Liver (tissue), 9 donors: ENCODE data around the gene ADGRV1. TPM values are rescaled to one million over a fixed set of nuclear protein-coding genes. Genes with fewer than 3 reads are reported as not detected.

Experiments used
- DNase-seq: peaks from one replicate; pipeline ENCODE4 v3.0.0-alpha.2; 2017; ENCODE audit warnings: low spot score
- H3K27ac ChIP-seq, 2 donors: one replicate each; pipeline ENCODE4 v1.7.0; 2013; ENCODE audit warnings: inconsistent platforms in 2 of 2, low read length in 2 of 2, control low read depth in 1 of 2, low read depth in 1 of 2, mild to moderate bottlenecking in 1 of 2
- H3K27me3 ChIP-seq, 4 donors: one replicate each; pipeline versions ENCODE4 v1.6.1 to v1.7.0; 2013; ENCODE audit warnings: low read length in 3 of 4, inconsistent platforms in 1 of 4, mild to moderate bottlenecking in 1 of 4, moderate library complexity in 1 of 4; ENCODE audit not compliant: control insufficient read depth in 4 of 4, insufficient read depth in 4 of 4
- H3K36me3 ChIP-seq, 4 donors: one replicate each; pipeline versions ENCODE4 v1.6.1 to v1.7.0; 2013; ENCODE audit warnings: low read length in 3 of 4, mild to moderate bottlenecking in 3 of 4, low read depth in 1 of 4, moderate library complexity in 1 of 4; ENCODE audit not compliant: control insufficient read depth in 4 of 4, insufficient read depth in 3 of 4
- H3K4me1 ChIP-seq, 4 donors: one replicate each; pipeline versions ENCODE4 v1.6.1 to v1.7.0; 2013; ENCODE audit warnings: low read length in 3 of 4, mild to moderate bottlenecking in 3 of 4, moderate library complexity in 1 of 4; ENCODE audit not compliant: control insufficient read depth in 4 of 4, insufficient read depth in 4 of 4
- H3K4me3 ChIP-seq, 3 donors: one replicate each; pipeline versions ENCODE4 v1.6.1 to v1.7.0; 2013; ENCODE audit warnings: low read length in 3 of 3, control low read depth in 1 of 3, low read depth in 1 of 3, mild to moderate bottlenecking in 1 of 3
- H3K9ac ChIP-seq, 2 donors: one replicate each; pipeline ENCODE4 v1.7.0; 2013; ENCODE audit warnings: low read length in 2 of 2, mild to moderate bottlenecking in 2 of 2, moderate library complexity in 2 of 2, control low read depth in 1 of 2, low read depth in 1 of 2
- H3K9me3 ChIP-seq, 4 donors: one replicate each; pipeline versions ENCODE4 v1.6.1 to v1.7.0; 2013; ENCODE audit warnings: low read length in 3 of 4; ENCODE audit not compliant: control insufficient read depth in 4 of 4
- ATF3 ChIP-seq: IDR thresholded peaks from 2 replicates; pipeline ENCODE4 v1.6.1; 2016; ENCODE audit warnings: antibody characterized with exemption
- EGR1 ChIP-seq, 2 donors: IDR thresholded peaks; 2 replicates each; pipeline ENCODE4 v1.6.1; 2016 to 2018; ENCODE audit warnings: antibody characterized with exemption in 2 of 2, low read depth in 2 of 2
- FOXA1 ChIP-seq: IDR thresholded peaks from 2 replicates; pipeline ENCODE4 v1.6.1; 2016; ENCODE audit warnings: antibody characterized with exemption
- GABPA ChIP-seq, 2 donors: IDR thresholded peaks in 1 of 2; conservative IDR thresholded peaks in 1 of 2; 2 replicates each; pipeline ENCODE4 v1.6.1; 2016; ENCODE audit warnings: antibody characterized with exemption in 2 of 2, mild to moderate bottlenecking in 1 of 2, moderate library complexity in 1 of 2
- HNF4G ChIP-seq: IDR thresholded peaks from 2 replicates; pipeline ENCODE4 v1.6.1; 2016; ENCODE audit warnings: antibody characterized with exemption
- JUND ChIP-seq, 2 donors: IDR thresholded peaks; 2 replicates each; pipeline ENCODE4 v1.6.1; 2016; ENCODE audit warnings: antibody characterized with exemption in 2 of 2
- MAX ChIP-seq: IDR thresholded peaks from 2 replicates; pipeline ENCODE4 v1.6.1; 2016; ENCODE audit warnings: antibody characterized with exemption
- NR2F2 ChIP-seq: IDR thresholded peaks from 2 replicates; pipeline ENCODE4 v1.6.1; 2016; ENCODE audit warnings: antibody characterized with exemption
- RXRA ChIP-seq, 2 donors: IDR thresholded peaks; 2 replicates each; pipeline ENCODE4 v1.6.1; 2017 to 2018; ENCODE audit warnings: antibody characterized with exemption in 2 of 2, mild to moderate bottlenecking in 1 of 2
- SP1 ChIP-seq: IDR thresholded peaks from 2 replicates; pipeline ENCODE4 v1.6.1; 2018; ENCODE audit warnings: antibody characterized with exemption, mild to moderate bottlenecking
- TAF1 ChIP-seq: conservative IDR thresholded peaks from 2 replicates; pipeline ENCODE4 v1.6.1; 2016; ENCODE audit warnings: antibody characterized with exemption, mild to moderate bottlenecking
- YY1 ChIP-seq: IDR thresholded peaks from 2 replicates; pipeline ENCODE4 v1.6.1; 2016; ENCODE audit warnings: antibody characterized with exemption, mild to moderate bottlenecking
- WGBS: extraction: QIAGEN DNeasy Blood & Tissue Kit; methylation state at CpG from one replicate; pipeline ENCODE4 v1.1.7; 2013; 5-methylcytosine and 5-hydroxymethylcytosine counted together
- polyA plus RNA-seq, 2 donors: library from polyadenylated mRNA; stranded (reverse) in 1 of 2; unstranded in 1 of 2; fragments of 200-250 nt in 1 of 2; fragments of >200 nt in 1 of 2; fragmentation: Nextera tagmentation in 1 of 2; extraction: Ambion mirVana in 1 of 2; gene quantifications; one replicate each; pipeline versions ENCODE4 v1.2.1 to v1.2.3, GENCODE V29; 2013 to 2015
- total RNA-seq, 2 donors: library from RNA; depleted of rRNA; stranded (reverse); fragments of >200 nt; gene quantifications; one replicate each; pipeline ENCODE4 v1.2.3, GENCODE V29; 2014
- TF ChIP-seq, protein P1 (sequence below): fragments of 150-350 bp; IDR thresholded peaks from 2 replicates; pipeline ENCODE4 v1.5.1; 2017; ENCODE audit warnings: improper control_type of control experiment, low read depth, low read length; ENCODE audit not compliant: missing input control
- TF ChIP-seq, protein P2 (sequence below): IDR thresholded peaks from 2 replicates; pipeline ENCODE4 v1.6.1; 2016; ENCODE audit warnings: antibody characterized with exemption
- TF ChIP-seq, protein P3 (sequence below): IDR thresholded peaks from 2 replicates; pipeline ENCODE4 v1.6.1; 2016; ENCODE audit warnings: antibody characterized with exemption, mild to moderate bottlenecking
- donor health status: healthy.
- donor health status: healthy.
- donor health status: healthy.
- donor health status: healthy.
- donor health status: healthy.

ADGRV1 gene
- total and polyA plus RNA-seq, 4 donors = 5.1 to 15.5 (median 9.6) TPM

DNA sequence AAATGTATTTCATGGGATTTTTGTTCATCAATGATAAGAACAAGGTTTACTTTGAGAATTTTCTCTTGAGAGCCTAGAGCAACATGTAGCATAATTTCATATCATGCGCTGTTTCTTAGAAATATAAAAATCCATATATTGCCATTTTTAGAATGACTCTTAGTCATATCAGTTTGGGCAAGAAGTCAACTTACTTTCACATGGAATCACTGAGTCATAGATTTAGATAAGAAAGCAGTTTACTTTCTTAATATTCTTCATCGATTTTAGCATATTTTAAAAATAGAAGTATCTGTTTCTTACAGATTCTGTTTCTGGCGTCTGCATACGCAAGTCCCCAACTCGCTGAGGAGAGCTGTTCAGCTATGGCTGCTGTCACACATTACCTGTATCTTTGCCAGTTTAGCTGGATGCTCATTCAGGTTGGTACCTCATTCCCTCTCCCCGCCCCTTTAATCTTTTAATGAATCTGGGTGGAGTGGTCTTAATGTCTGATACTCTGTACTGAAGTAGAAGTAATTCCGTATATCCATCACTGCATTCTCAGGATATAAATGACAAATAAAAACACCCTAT is 406.6 kb downstream of the ADGRV1 start:
- no peaks in the 10 kb centered on the region for H3K27me3 ChIP-seq
- no peak overlapping the region for H3K27ac ChIP-seq
- 94% methylated on average over 7 of the region's 7 CpGs for WGBS

DNA sequence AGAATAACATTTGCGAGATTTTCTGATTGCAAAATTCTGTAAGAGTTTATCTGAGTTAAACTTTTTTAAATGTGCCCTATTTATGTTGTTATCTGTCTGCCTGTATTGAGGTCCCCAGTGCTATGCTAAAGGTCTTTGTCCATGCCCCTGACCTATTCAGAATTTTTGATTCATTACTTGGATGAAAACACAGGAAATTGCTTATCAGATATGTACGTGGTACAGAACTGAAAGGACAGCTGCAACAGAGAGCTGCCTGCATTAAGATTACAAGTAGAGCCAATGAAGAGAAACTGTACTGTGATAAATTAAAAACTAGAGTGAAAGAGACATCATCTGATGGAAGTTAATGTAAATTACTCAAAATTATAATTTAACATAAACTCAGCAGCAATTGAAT is 408.8 kb downstream of the ADGRV1 start:
- WGBS = 67% methylated on average over 2 of the region's 2 CpGs
- DNase-seq = no peak
- TF ChIP-seq YY1 = no peak
- TF ChIP-seq NR2F2 = peak; percentile 87
- Histone ChIP-seq H3K4me1 (peaks cover 0 to 2% (median 0%) of the 10 kb centered on the region in 4 donors), H3K4me3 (no peak overlapping the region), H3K27me3 (no peaks in the 10 kb centered on the region), H3K9ac (no peak overlapping the region), H3K9me3 (no peaks in the 10 kb centered on the region), H3K36me3 (no peaks in the 10 kb centered on the region), H3K27ac (no peak overlapping the region)

More for the DNA sequence above, 406.6 kb downstream of the ADGRV1 start:
- Histone ChIP-seq H3K4me1 (peaks cover 0 to 2% (median 0%) of the 10 kb centered on the region in 4 donors), H3K9ac (no peak overlapping the region), H3K4me3 (no peak overlapping the region), H3K9me3 (no peaks in the 10 kb centered on the region), H3K36me3 (no peaks in the 10 kb centered on the region)
- no peak for DNase-seq
- TF ChIP-seq MAX (no peak), ATF3 (no peak), SP1 (no peak), FOXA1 (no peak), NR2F2 (no peak), EGR1 (IDR thresholded peaks at IDR 0.05; ENCODE audit: low read depth in 2 of 2) (no peak), TAF1 (no peak), GABPA (IDR thresholded peaks at IDR 0.05 in 1 of 2, conservative IDR thresholded peaks at IDR 0.05 in 1 of 2) (no peak)
- TF ChIP-seq, protein P1, sequence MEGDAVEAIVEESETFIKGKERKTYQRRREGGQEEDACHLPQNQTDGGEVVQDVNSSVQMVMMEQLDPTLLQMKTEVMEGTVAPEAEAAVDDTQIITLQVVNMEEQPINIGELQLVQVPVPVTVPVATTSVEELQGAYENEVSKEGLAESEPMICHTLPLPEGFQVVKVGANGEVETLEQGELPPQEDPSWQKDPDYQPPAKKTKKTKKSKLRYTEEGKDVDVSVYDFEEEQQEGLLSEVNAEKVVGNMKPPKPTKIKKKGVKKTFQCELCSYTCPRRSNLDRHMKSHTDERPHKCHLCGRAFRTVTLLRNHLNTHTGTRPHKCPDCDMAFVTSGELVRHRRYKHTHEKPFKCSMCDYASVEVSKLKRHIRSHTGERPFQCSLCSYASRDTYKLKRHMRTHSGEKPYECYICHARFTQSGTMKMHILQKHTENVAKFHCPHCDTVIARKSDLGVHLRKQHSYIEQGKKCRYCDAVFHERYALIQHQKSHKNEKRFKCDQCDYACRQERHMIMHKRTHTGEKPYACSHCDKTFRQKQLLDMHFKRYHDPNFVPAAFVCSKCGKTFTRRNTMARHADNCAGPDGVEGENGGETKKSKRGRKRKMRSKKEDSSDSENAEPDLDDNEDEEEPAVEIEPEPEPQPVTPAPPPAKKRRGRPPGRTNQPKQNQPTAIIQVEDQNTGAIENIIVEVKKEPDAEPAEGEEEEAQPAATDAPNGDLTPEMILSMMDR = no peak

- Histone ChIP-seq H3K27ac (no peak overlapping the region), H3K27me3 (no peaks in the 10 kb centered on the region), H3K9ac (no peak overlapping the region), H3K36me3 (no peaks in the 10 kb centered on the region), H3K4me3 (no peak overlapping the region), H3K4me1 (peaks cover 0 to 2% (median 0%) of the 10 kb centered on the region in 4 donors), H3K9me3 (no peaks in the 10 kb centered on the region)
- TF ChIP-seq RXRA (IDR thresholded peaks at IDR 0.05) = no peak
- TF ChIP-seq TAF1 = no peak
- TF ChIP-seq, protein P1 = no peak
- no peak for TF ChIP-seq JUND (IDR thresholded peaks at IDR 0.05)
- no peak for TF ChIP-seq YY1
- TF ChIP-seq HNF4G = no peak
- TF ChIP-seq GABPA (IDR thresholded peaks at IDR 0.05 in 1 of 2, conservative IDR thresholded peaks at IDR 0.05 in 1 of 2) = no peak
- TF ChIP-seq, protein P2, sequence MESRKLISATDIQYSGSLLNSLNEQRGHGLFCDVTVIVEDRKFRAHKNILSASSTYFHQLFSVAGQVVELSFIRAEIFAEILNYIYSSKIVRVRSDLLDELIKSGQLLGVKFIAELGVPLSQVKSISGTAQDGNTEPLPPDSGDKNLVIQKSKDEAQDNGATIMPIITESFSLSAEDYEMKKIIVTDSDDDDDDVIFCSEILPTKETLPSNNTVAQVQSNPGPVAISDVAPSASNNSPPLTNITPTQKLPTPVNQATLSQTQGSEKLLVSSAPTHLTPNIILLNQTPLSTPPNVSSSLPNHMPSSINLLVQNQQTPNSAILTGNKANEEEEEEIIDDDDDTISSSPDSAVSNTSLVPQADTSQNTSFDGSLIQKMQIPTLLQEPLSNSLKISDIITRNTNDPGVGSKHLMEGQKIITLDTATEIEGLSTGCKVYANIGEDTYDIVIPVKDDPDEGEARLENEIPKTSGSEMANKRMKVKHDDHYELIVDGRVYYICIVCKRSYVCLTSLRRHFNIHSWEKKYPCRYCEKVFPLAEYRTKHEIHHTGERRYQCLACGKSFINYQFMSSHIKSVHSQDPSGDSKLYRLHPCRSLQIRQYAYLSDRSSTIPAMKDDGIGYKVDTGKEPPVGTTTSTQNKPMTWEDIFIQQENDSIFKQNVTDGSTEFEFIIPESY = no peak
- TF ChIP-seq, protein P3, sequence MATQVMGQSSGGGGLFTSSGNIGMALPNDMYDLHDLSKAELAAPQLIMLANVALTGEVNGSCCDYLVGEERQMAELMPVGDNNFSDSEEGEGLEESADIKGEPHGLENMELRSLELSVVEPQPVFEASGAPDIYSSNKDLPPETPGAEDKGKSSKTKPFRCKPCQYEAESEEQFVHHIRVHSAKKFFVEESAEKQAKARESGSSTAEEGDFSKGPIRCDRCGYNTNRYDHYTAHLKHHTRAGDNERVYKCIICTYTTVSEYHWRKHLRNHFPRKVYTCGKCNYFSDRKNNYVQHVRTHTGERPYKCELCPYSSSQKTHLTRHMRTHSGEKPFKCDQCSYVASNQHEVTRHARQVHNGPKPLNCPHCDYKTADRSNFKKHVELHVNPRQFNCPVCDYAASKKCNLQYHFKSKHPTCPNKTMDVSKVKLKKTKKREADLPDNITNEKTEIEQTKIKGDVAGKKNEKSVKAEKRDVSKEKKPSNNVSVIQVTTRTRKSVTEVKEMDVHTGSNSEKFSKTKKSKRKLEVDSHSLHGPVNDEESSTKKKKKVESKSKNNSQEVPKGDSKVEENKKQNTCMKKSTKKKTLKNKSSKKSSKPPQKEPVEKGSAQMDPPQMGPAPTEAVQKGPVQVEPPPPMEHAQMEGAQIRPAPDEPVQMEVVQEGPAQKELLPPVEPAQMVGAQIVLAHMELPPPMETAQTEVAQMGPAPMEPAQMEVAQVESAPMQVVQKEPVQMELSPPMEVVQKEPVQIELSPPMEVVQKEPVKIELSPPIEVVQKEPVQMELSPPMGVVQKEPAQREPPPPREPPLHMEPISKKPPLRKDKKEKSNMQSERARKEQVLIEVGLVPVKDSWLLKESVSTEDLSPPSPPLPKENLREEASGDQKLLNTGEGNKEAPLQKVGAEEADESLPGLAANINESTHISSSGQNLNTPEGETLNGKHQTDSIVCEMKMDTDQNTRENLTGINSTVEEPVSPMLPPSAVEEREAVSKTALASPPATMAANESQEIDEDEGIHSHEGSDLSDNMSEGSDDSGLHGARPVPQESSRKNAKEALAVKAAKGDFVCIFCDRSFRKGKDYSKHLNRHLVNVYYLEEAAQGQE = no peak
- 82% methylated on average over 4 of the region's 4 CpGs for WGBS
- no peak for DNase-seq
These were observed 409.3 kb downstream of the ADGRV1 start for GRCh38 chr5:90967851-90968250.
